HG03097 (cell line): ENCODE measurements around the gene MED25.

Experiments used
- ATAC-seq: cut with Tn5 transposase; IDR thresholded peaks from one replicate; pipeline ENCODE4 v1.9.1; 2021; ENCODE audit not compliant: unreplicated experiment, low FRiP score

The MED25 gene

GRCh38 chr19:49798574-49798973, 19.5 kb upstream of the MED25 start:
- no peak for ATAC-seq

DNA sequence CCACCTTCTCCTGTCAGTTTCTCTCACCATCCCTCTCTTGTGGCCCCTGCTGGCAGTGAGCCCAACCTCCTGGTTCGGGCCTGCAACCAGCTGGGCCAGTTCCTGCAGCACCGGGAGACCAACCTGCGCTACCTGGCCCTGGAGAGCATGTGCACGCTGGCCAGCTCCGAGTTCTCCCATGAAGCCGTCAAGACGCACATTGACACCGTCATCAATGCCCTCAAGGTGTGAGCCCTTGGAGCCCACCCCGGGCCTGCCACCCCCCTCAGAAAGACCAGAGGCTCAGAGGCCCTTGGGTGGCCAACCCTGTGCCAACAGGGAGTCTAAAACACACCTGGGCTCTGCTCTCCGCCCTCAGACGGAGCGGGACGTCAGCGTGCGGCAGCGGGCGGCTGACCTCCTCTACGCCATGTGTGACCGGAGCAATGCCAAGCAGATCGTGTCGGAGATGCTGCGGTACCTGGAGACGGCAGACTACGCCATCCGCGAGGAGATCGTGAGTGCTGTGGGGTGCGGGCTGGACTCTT, 18.8 kb upstream of the MED25 start:
- no peak for ATAC-seq

DNA sequence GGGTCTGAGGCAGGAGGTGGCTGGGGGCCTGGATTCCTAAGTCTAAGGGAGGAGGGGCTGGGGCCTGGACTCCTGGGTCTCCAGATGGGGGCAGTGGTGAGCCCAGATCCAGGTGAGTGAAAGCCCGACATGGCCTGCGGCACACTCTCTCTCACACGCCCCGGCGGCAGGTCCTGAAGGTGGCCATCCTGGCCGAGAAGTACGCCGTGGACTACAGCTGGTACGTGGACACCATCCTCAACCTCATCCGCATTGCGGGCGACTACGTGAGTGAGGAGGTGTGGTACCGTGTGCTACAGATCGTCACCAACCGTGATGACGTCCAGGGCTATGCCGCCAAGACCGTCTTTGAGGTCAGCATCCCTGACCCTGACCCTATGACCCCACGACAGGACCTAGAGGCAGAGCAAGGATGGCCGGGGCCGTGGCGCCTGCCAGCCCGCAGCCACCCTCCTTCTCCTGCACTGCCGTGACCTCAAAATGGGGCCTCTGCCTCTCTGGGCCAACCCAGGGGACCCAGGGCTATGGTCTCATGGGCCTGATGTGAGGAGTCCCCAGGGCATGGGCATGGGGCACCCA, 18.2 kb upstream of the MED25 start:
- no peak for ATAC-seq

DNA sequence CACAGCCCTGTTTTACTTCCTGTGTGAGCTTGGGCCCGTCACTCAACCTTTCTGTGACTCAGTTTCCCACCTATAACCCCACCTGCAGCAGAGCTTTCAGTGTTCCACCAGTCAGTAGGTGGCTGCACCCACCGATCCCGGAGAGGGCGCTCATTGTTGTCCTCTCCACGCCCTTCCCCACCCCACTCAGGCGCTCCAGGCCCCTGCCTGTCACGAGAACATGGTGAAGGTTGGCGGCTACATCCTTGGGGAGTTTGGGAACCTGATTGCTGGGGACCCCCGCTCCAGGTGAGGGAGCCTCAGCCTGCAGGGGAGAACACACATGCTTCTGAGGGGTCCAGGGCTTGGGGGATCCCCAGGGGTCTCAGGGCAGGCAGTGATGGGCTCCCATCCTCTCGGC, 17.3 kb upstream of the MED25 start:
- no peak for ATAC-seq

DNA sequence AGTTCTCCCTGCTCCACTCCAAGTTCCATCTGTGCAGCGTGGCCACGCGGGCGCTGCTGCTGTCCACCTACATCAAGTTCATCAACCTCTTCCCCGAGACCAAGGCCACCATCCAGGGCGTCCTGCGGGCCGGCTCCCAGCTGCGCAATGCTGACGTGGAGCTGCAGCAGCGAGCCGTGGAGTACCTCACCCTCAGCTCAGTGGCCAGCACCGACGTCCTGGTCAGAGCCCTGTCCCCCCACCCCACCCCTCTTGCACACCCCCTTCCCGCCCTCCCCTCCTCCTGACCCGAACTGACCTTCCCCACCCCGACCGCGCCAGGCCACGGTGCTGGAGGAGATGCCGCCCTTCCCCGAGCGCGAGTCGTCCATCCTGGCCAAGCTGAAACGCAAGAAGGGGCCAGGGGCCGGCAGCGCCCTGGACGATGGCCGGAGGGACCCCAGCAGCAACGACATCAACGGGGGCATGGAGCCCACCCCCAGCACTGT, 16.6 kb upstream of the MED25 start:
- ATAC-seq, result no peak

- ATAC-seq, result no peak
Observed at GRCh38 chr19:49801966-49802661, 16.0 kb upstream of the MED25 start.

GRCh38 chr19:49802836-49803528, 15.1 kb upstream of the MED25 start:
- ATAC-seq, result no peak

GRCh38 chr19:49803529-49803856, 14.6 kb upstream of the MED25 start:
- no peak for ATAC-seq

DNA sequence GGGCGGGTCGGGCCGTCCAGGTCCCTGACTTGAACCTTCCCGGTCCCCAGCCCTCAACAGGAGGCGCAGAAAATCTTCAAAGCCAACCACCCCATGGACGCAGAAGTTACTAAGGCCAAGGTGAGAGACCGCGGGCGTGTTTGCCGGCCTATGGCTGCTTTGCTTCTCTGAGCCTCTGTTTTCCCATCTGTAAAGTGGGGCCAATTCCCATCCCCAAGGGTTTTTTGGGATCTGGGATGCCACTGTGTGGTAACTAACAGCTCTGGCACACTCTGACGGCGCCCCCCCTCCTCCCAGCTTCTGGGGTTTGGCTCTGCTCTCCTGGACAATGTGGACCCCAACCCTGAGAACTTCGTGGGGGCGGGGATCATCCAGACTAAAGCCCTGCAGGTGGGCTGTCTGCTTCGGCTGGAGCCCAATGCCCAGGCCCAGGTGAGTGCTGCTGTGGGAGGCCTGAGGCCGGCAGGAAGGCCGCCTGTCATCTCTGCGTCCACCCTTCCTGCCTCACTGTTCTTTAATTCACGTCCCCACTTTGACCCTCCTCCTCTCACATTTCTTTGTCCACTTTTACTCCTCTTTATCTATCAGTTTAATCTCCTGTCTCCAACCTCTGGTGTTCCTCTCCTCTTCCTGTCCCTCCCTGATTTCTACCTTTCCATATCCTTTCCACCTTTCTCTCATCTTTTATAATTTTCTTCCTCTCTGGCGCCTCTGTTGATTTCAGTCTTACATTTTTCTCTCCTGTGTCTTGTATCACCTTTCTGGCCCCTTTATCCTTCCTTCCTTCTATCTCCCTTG, 12.1 kb upstream of the MED25 start:
- ATAC-seq, result no peak

DNA sequence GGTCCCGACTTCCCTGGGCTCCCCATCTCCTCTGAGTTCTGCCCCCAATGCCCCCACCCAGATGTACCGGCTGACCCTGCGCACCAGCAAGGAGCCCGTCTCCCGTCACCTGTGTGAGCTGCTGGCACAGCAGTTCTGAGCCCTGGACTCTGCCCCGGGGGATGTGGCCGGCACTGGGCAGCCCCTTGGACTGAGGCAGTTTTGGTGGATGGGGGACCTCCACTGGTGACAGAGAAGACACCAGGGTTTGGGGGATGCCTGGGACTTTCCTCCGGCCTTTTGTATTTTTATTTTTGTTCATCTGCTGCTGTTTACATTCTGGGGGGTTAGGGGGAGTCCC, 11.5 kb upstream of the MED25 start:
- ATAC-seq, result no peak

GRCh38 chr19:49807058-49807903, 10.8 kb upstream of the MED25 start:
- ATAC-seq, result no peak

DNA sequence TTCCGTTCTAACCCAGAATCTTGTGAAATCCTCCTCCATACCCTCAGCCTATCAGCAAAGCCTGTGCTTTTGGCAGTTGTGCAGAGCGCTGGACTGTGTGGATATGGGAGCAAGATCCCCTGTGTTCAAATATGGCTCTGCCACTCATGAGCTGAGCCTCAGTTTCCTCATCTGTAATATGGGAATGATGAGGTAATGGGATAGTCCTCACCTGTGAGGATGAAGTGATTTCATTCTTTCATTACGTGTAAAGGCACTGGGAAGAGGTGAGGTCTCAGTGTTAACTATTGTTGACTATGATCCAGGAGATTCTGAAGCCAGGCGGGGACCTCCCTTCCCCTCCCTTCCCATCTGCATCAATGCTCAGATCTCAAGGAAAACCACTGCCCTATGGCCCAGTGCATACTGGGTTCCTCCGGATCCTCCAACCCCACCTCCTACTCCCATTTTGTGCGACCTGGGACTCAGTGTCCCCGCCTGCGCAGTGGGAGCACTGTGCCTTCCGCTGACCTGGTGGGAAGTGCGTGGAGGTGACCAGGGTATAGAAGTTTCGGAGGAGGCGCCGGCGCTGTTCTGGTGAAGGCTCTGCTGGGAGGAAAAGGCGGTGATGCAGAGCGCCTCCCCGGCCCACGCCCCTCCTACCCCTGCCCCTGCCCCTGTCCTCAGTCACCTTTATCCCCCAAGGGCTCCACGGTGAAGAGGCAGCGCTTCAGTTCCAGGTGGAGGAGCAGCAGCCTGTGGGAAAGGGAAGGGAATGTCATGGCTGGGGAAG, 10.0 kb upstream of the MED25 start:
- no peak for ATAC-seq

- no peak for ATAC-seq
Observed at GRCh38 chr19:49808711-49809159, 9.4 kb upstream of the MED25 start.

DNA sequence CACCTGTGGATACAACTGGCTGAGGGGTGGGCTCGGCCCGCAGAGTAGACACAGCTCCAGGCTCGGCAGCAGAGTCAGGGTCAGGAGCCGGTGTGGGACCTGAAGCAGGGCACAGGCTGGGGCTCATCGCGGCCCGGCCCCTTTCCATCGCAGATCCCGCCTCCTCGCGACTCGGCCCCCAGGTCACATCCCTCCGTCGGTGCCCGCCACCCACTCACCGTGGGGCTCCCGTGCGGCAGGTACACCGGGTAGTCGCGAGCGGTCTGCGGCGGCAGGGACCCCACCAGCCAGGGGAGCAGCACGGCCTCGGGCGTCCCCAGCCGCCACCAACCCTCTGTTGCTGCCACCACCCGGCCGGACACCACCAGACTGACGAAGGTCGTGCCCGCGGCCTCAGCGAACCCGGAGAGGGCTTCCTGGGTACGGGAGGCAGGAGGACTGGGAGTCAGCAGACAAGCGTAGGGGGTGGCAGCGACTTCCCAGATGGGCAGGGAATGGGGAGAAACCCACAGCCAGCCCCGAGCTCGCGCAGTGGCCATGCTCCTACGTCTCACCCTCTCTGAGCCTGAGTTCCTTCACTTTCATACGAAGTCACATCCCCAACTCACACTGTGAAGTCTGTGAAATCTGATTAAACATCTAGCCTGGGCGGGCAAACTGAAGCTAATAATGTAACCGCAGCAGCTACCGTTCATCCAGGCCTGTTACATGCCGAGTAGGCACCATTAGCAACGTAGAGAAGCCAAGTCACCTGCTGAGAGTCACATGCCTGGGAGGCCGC, 8.7 kb upstream of the MED25 start:
- ATAC-seq, result no peak

DNA sequence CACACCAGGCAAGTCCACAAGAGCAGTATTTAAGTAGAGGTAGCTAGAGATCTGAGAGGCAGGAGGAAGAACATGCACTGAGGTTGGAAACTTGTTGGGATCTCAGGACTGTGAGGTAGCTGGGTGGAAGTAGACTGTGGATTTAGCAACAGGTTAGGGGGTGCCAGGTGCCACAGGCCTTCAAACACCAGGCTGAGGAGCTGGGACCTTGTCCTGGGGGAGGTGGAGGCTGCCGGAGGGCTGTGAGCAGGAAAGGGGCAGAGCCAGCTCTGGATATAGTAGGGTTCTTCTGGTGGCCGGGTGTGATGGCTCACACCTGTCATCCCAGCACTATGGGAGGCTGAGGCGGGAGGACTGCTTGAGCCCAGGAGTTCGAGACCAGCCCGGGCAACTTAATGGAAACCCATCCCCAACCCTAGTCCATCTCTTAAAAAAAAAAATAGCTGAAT, 8.1 kb upstream of the MED25 start:
- ATAC-seq, result no peak

GRCh38 chr19:49811328-49811727, 6.8 kb upstream of the MED25 start:
- no peak for ATAC-seq

GRCh38 chr19:49812452-49812996, 5.6 kb upstream of the MED25 start:
- ATAC-seq, result no peak
